Subcutaneous abdominal adipose tissue (tissue), 5 donors: ENCODE results near the gene CD247.

ENCODE experiments used
- H3K27ac ChIP-seq: one replicate; pipeline ENCODE4 v1.7.0; 2013; ENCODE audit warnings: low read depth, mild to moderate bottlenecking, inconsistent platforms, low read length, moderate library complexity
- H3K27me3 ChIP-seq, 5 donors: one replicate each; pipeline ENCODE4 v1.7.0; 2013; ENCODE audit warnings: low read length in 5 of 5, inconsistent platforms in 1 of 5; ENCODE audit not compliant: control insufficient read depth in 5 of 5, insufficient read depth in 4 of 5
- H3K36me3 ChIP-seq, 5 donors: one replicate each; pipeline ENCODE4 v1.7.0; 2013; ENCODE audit warnings: low read length in 5 of 5; ENCODE audit not compliant: control insufficient read depth in 5 of 5, insufficient read depth in 5 of 5
- H3K4me1 ChIP-seq, 5 donors: one replicate each; pipeline ENCODE4 v1.7.0; 2013; ENCODE audit warnings: low read length in 5 of 5, mild to moderate bottlenecking in 3 of 5, moderate library complexity in 1 of 5; ENCODE audit not compliant: control insufficient read depth in 5 of 5, insufficient read depth in 5 of 5
- H3K4me3 ChIP-seq, 5 donors: one replicate each; pipeline ENCODE4 v1.7.0; 2013; ENCODE audit warnings: low read length in 5 of 5, low read depth in 1 of 5
- H3K9ac ChIP-seq, 5 donors: one replicate each; pipeline ENCODE4 v1.7.0; 2013; ENCODE audit warnings: low read length in 5 of 5, mild to moderate bottlenecking in 4 of 5, moderate library complexity in 3 of 5
- H3K9me3 ChIP-seq, 5 donors: one replicate each; pipeline ENCODE4 v1.7.0; 2013; ENCODE audit warnings: low read length in 5 of 5; ENCODE audit not compliant: control insufficient read depth in 5 of 5
- donor health status: healthy.
- donor health status: healthy.
- donor health status: healthy.
- donor health status: healthy.
- donor health status: healthy.

CD247 gene

GRCh38 chr1:167512046-167512654 lies 6.2 kb downstream of the CD247 start:
- Histone ChIP-seq H3K36me3 (no peaks in the 10 kb centered on the region), H3K4me1 (no peaks in the 10 kb centered on the region), H3K9me3 (no peaks in the 10 kb centered on the region), H3K27ac (no peak overlapping the region), H3K4me3 (no peak overlapping the region), H3K27me3 (peaks cover 0 to 5% (median 3%) of the 10 kb centered on the region in 5 donors), H3K9ac (no peak overlapping the region)

- Histone ChIP-seq H3K9ac (no peak overlapping the region), H3K9me3 (no peaks in the 10 kb centered on the region), H3K27ac (no peak overlapping the region), H3K36me3 (no peaks in the 10 kb centered on the region), H3K4me1 (no peaks in the 10 kb centered on the region), H3K27me3 (peaks cover 0 to 5% (median 0%) of the 10 kb centered on the region in 5 donors), H3K4me3 (no peak overlapping the region)
These were observed 6.8 kb downstream of the CD247 start for GRCh38 chr1:167511374-167511986.

- peaks cover 0 to 5% (median 0%) of the 10 kb centered on the region in 5 donors for H3K27me3 ChIP-seq
- no peak overlapping the region for H3K4me3 ChIP-seq
- H3K36me3 ChIP-seq: no peaks in the 10 kb centered on the region
- no peaks in the 10 kb centered on the region for H3K9me3 ChIP-seq
- no peak overlapping the region for H3K9ac ChIP-seq
- H3K4me1 ChIP-seq: no peaks in the 10 kb centered on the region
- H3K27ac ChIP-seq: no peak overlapping the region
These were observed 7.4 kb downstream of the CD247 start for GRCh38 chr1:167510881-167511280.

- Histone ChIP-seq H3K36me3 (no peaks in the 10 kb centered on the region), H3K4me1 (no peaks in the 10 kb centered on the region), H3K27ac (no peak overlapping the region), H3K9ac (no peak overlapping the region), H3K9me3 (no peaks in the 10 kb centered on the region), H3K4me3 (no peak overlapping the region), H3K27me3 (peaks cover 0 to 5% (median 3%) of the 10 kb centered on the region in 5 donors)
These were observed 8.1 kb downstream of the CD247 start for GRCh38 chr1:167510244-167510643.

GRCh38 chr1:167509587-167509986 lies 8.7 kb downstream of the CD247 start:
- Histone ChIP-seq H3K36me3 (no peaks in the 10 kb centered on the region), H3K9me3 (no peaks in the 10 kb centered on the region), H3K9ac (no peak overlapping the region), H3K4me1 (no peaks in the 10 kb centered on the region), H3K27me3 (peaks cover 0 to 5% (median 3%) of the 10 kb centered on the region in 5 donors), H3K4me3 (no peak overlapping the region), H3K27ac (no peak overlapping the region)

GRCh38 chr1:167507719-167508118 lies 10.6 kb downstream of the CD247 start:
- Histone ChIP-seq H3K27ac (no peak overlapping the region), H3K9me3 (no peaks in the 10 kb centered on the region), H3K4me1 (peaks cover 0 to 6% (median 0%) of the 10 kb centered on the region in 5 donors), H3K4me3 (no peak overlapping the region), H3K9ac (no peak overlapping the region), H3K27me3 (peaks cover 0 to 5% (median 3%) of the 10 kb centered on the region in 5 donors), H3K36me3 (no peaks in the 10 kb centered on the region)

- H3K9me3 ChIP-seq: no peaks in the 10 kb centered on the region
- no peak overlapping the region for H3K4me3 ChIP-seq
- H3K27ac ChIP-seq: no peak overlapping the region
- peaks cover 0 to 7% (median 5%) of the 10 kb centered on the region in 5 donors for H3K27me3 ChIP-seq
- no peak overlapping the region for H3K9ac ChIP-seq
- peaks cover 0 to 6% (median 0%) of the 10 kb centered on the region in 5 donors for H3K4me1 ChIP-seq
- no peaks in the 10 kb centered on the region for H3K36me3 ChIP-seq
These were observed 13.9 kb downstream of the CD247 start for GRCh38 chr1:167504467-167504827.

- no peak overlapping the region for H3K9ac ChIP-seq
- H3K9me3 ChIP-seq: no peaks in the 10 kb centered on the region
- H3K27me3 ChIP-seq: peaks cover 0 to 7% (median 5%) of the 10 kb centered on the region in 5 donors
- no peaks in the 10 kb centered on the region for H3K36me3 ChIP-seq
- no peak overlapping the region for H3K27ac ChIP-seq
- no peak overlapping the region for H3K4me3 ChIP-seq
- peaks cover 0 to 6% (median 0%) of the 10 kb centered on the region in 5 donors for H3K4me1 ChIP-seq
These were observed 14.5 kb downstream of the CD247 start for GRCh38 chr1:167503626-167504466.

- Histone ChIP-seq H3K4me3 (no peak overlapping the region), H3K4me1 (peaks cover 0 to 6% (median 0%) of the 10 kb centered on the region in 5 donors), H3K9ac (no peak overlapping the region), H3K27me3 (peaks cover 0 to 7% (median 5%) of the 10 kb centered on the region in 5 donors), H3K36me3 (no peaks in the 10 kb centered on the region), H3K27ac (no peak overlapping the region), H3K9me3 (no peaks in the 10 kb centered on the region)
These were observed 15.4 kb downstream of the CD247 start for GRCh38 chr1:167502719-167503462.
